AG04449 (cell line): ENCODE data around the gene ABCG1.

Source experiments
- CTCF ChIA-PET: fragments of 350-600 bp; formaldehyde crosslinking; extraction: SDS; loops from one replicate; lab custom pipeline; 2021; ENCODE audit warnings: antibody characterized with exemption; lab: Yijun Ruan, JAX
- POLR2A ChIA-PET: fragments of 400-600, 350-600 bp; formaldehyde crosslinking; extraction: SDS; loops from one replicate; lab custom pipeline; 2020; ENCODE audit warnings: antibody characterized with exemption, inconsistent platforms; lab: Yijun Ruan, JAX
- DNase-seq: peaks from one replicate; pipeline ENCODE4 v3.0.0-alpha.2; 2010; ENCODE audit warnings: low read depth, low spot score
- H3K4me3 ChIP-seq: 2 replicates; pipeline ENCODE4 v1.5.1; 2011; ENCODE audit warnings: low read depth, mild to moderate bottlenecking, control low read depth, low read length
- CTCF ChIP-seq: IDR thresholded peaks from one replicate; pipeline ENCODE4 v1.5.1; 2011; ENCODE audit warnings: mild to moderate bottlenecking, moderate library complexity, low read length, control low read depth, inconsistent platforms; ENCODE audit not compliant: insufficient read depth; ENCODE audit errors: missing control alignments

ABCG1 gene

DNA sequence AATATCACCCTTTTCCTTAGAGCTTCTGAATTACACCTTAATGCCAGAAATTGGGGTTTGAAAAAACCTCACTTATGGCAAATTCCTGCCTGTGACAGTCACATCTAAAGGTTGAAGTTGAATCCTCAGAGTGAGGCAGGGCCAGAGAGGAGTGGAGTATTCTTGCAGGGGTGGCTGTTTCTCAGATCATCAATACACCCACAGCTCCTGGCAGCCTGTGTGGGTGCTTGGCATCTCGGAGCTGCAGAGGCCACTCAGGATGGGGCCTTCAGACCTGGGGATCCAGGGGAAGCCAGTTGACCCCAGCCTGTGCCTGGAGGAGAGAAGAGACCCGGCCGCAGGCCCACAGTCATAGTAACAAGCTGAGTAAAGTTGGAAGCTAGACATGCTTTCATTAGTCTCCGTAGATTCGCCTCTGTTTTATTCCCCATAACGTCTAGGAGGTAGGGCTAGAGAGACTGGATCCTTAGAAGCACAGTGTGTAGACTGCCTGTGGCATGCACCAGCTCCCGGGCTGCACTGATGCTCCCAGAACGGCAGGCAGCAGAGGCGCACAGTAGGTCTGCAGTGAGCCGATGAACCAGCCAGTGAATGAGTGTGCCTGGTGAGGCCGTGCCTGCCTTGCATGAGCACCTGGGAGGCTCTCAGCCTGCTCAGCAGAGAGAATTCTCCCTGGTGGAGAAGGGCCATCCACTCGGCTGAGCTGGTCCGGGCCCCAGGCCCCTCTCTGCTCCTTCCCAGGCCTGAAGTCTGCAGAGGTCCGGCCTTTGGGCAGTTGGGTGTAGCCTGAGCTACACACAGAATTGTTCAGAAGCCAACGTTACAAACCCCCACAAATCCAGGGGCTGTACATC, 53.4 kb downstream of the ABCG1 start:
- H3K4me3 ChIP-seq: no peak overlapping the region
- CTCF ChIA-PET: interaction anchor here (4.2 kb wide), 1 partner anchor 13 kb away, joined by 14 read pairs; no protein-coding TSS in a partner anchor
- no peak for DNase-seq
- POLR2A ChIA-PET: no interaction called here
- TF ChIP-seq CTCF: no peak

- no peak for DNase-seq
- POLR2A ChIA-PET: no interaction called here
- H3K4me3 ChIP-seq: no peak overlapping the region
- CTCF ChIA-PET: interaction anchor here (4.2 kb wide), 1 partner anchor 14 kb away, joined by 14 read pairs; no protein-coding TSS in a partner anchor
- TF ChIP-seq CTCF: no peak
Measured at GRCh38 chr21:42272984-42273600, 54.2 kb downstream of the ABCG1 start.

GRCh38 chr21:42276076-42276475, 57.1 kb downstream of the ABCG1 start:
- TF ChIP-seq CTCF: no peak
- no peak overlapping the region for H3K4me3 ChIP-seq
- POLR2A ChIA-PET: interaction anchor here (0.5 kb wide), 1 partner anchor 9 kb away, joined by 3 read pairs; no protein-coding TSS in a partner anchor
- CTCF ChIA-PET: no interaction called here
- no peak for DNase-seq

GRCh38 chr21:42276526-42277154, 57.7 kb downstream of the ABCG1 start:
- no peak for DNase-seq
- no peak for TF ChIP-seq CTCF
- H3K4me3 ChIP-seq: no peak overlapping the region
- POLR2A ChIA-PET: interaction anchor here (0.5 kb wide), 1 partner anchor 9 kb away, joined by 3 read pairs; no protein-coding TSS in a partner anchor
- CTCF ChIA-PET: interaction anchor here (0.6 kb wide), 1 partner anchor 131 kb away, joined by 3 read pairs; no protein-coding TSS in a partner anchor

DNA sequence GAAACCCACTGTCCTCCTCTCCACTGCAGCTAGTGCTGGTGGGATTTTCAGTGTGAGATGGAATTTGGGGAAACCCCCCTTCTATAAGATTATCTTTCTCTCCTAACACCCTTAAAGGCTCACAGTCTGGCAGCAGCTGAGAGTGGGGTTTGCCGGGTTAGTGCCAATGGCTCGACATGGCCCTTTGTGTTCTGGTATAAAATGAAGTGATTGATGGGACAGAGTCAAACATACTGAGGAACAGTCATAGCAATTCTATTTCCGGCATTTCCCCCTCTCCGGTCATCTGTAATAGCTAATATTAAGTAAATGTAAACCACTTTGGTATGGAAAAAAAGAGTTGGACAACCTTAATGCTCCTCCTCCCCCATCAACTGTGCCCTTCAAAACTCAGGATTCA, 58.7 kb downstream of the ABCG1 start:
- ChIA-PET CTCF (no interaction called here), POLR2A (no interaction called here)
- H3K4me3 ChIP-seq: no peak overlapping the region
- no peak for DNase-seq
- TF ChIP-seq CTCF: no peak
